GM18873 (cell line): ENCODE measurements around the gene GLTPD2.
A peak's percentile ranks its signal among the peaks of the same experiment; 100 is the strongest.

Experiments
- ATAC-seq: cut with Tn5 transposase; IDR thresholded peaks from one replicate; pipeline ENCODE4 v1.9.1; 2021; ENCODE audit warnings: mild to moderate bottlenecking, moderate library complexity, moderate number of reproducible peaks; ENCODE audit not compliant: unreplicated experiment, low FRiP score

The GLTPD2 gene

DNA sequence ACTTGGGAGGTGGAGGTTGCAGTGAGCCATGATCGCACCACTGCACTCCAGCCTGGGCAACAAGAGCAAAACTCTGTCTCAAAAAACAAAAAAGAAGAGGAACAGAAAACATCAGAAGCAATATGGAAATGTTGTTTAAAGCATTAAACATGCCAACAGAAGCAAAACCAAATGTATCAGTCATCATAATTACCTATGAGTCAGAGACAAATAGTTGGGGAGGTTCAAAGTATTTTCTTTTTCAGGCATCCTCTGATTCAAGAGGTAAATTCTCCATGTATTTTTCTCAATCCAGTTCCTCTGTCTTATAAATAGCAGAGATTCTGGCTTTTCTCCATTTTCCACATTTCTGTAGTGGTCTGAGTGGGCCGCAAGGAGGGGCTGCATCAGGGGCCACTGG, 19.1 kb upstream of the GLTPD2 start:
- no peak for ATAC-seq

- no peak for ATAC-seq
Observed at GRCh38 chr17:4771519-4772234, 17.1 kb upstream of the GLTPD2 start, which contains the start of gene TM4SF5. TSS of gene TM4SF5 (plus strand) at chr17:4771886. CDS start at chr17:4771923, 37 bp downstream.

- no peak for ATAC-seq
Observed at GRCh38 chr17:4772235-4772613, 16.5 kb upstream of the GLTPD2 start.

- ATAC-seq: no peak
Observed at GRCh38 chr17:4777969-4778760, 10.6 kb upstream of the GLTPD2 start.

- ATAC-seq: no peak
Observed at GRCh38 chr17:4780325-4780955, 8.3 kb upstream of the GLTPD2 start.

DNA sequence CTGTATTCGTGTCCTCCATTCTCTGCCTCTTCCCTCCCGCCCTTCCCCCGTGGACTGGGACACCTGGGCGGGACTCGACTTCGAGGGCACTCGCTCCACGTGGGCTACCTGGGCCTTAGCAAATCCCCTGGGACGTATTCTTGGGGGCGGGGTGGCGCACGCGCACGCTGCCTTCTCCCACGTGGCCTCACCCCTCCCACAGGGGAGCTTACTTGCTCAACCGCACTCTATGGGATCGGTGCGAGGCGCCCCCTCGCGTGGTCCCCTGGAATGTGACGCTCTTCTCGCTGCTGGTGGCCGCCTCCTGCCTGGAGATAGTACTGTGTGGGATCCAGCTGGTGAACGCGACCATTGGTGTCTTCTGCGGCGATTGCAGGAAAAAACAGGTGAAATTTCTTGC, 6.1 kb upstream of the GLTPD2 start:
- no peak for ATAC-seq

DNA sequence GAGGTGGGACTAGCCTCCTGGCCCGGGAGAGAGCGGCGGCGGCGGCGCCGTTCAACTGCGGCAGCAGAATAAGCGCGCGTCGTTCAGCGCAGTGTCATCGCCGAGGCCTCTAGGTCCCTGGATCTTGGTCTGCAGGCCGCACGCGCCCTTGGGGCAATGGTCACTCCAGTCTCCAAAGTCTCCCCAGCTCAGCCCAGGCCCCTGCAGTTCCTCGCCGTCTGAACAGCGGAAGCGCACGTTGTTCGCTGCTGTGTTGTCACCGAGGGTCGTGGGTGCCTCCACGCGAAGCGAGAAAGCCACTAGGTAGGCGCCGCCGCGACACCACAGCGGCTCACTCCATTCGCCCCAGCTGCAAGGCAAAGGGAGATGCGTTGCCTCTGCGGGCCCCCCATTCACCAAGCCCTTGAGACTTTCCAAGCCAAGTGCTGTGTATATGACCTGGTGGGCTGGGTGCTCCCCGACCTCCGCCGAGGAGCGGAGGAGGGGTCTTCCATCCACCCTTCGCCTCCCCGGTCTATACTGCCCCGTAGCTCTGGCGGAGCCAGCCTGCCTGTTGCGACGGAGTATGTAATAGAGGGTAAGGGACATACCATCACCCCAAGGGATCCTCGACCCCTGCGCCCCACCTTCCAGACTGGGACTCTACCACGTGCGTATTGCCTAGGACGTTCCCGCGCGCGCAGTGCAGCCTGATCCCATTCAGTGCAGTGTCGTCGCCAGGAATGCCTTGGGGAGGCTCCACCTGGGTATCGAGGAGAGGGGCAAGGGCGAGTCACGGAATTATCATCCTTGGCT, 3.3 kb upstream of the GLTPD2 start:
- ATAC-seq: no peak

DNA sequence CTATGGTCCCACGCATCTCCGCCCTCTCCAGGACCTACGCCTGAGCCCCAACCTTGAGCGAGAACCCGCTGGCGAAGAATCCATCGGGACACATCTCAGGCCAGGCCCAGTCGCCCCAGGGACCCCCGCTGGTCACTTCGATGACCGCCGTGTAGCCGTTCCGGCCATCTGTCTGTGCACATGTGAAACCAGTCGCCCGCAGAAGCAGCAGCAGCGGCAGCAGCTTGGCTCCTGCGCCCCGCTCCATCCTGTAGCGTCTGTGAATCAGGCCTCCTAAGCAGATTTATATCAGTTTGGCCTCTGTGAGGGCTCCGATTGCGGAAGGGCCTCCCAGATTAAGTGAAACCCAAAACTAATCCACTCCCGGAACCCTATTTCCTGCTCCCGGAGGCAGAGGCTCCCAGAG, 2.7 kb upstream of the GLTPD2 start, which contains the start of gene VMO1:
Gene VMO1, minus strand, starts transcription at position 259 of the 406 bp plus-strand sequence. Its CDS starts 12 bp downstream, at position 247.
- ATAC-seq: no peak

DNA sequence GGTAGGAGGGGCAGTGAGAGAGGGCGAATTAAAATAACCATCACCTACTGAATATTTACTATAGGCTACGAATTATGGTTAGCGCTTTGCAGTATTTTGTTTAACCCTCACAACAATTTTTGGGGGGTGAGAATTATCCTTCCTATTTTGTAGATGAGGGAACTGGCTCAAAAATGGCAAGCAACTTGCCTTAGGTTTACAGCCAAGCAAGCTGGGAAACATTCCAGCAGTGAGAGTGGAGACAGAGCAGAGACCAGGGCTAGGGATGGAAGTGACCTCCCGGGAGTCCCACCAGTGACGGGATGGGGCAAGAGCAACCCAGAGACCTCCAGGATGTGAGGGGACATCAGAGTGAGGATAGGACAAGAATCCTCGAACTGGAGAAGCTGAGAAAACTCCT, 2.2 kb upstream of the GLTPD2 start:
- ATAC-seq: no peak

GRCh38 chr17:4788159-4788806, 481 bp upstream of the GLTPD2 start:
- ATAC-seq: no peak

DNA sequence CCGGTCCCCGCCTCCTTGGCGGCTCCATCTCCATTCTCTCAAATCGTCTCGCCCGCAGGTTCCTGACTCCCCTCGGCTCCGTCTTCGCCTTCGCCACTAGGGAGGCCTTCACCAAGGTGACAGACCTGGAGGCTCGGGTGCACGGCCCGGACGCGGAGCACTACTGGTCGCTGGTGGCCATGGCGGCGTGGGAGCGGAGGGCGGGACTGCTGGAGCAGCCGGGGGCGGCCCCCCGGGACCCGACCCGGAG, 862 bp downstream of the GLTPD2 start:
- no peak for ATAC-seq

- ATAC-seq: peak; percentile 64
Observed at GRCh38 chr17:4789951-4790704, 1.4 kb downstream of the GLTPD2 start.

DNA sequence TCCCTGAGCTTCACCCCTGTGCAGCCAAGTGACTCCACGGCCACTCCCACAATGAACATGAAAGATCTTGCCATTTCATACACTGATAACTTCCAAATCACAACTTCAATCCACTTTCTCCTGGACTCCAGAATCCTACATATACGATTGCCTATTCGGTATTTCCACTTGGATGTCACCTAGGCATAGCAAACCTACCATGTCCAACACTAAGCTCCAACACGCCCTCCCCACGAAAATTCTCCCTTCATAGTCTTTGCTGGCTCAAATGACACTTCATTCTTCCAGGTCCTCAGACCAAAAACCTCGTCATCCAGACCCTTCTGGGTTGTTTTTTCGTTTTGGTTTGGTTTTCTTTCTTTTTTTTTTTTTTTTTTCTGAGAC, 1.9 kb downstream of the GLTPD2 start:
- no peak for ATAC-seq

GRCh38 chr17:4795168-4795567, 6.4 kb downstream of the GLTPD2 start:
- ATAC-seq: no peak

- ATAC-seq: no peak
Observed at GRCh38 chr17:4796552-4796920, 7.8 kb downstream of the GLTPD2 start.

- no peak for ATAC-seq
Observed at GRCh38 chr17:4800462-4801196, 11.9 kb downstream of the GLTPD2 start.

DNA sequence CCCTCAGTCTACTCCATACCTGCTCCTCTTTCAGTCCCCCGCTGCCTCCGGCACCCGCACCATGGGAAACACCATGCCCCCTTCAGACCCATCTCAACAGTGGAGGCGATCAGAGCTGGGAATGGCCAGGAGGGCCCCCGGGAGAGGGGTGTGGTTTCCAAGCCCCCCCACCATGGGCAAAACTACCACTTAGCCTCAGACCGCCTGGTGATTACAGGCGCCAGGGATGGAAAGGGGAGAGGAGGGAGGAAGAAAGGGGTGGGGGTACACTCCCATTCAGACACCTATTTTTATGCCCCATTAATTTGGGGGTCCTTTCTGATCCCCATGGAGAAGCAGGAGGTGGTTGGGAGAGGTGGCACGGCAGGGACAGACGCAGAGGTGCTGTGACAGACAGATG, 13.5 kb downstream of the GLTPD2 start, which contains the start of gene C17orf114:
Gene C17orf114, minus strand, starts transcription at position 101 of the 400 bp plus-strand sequence.
- no peak for ATAC-seq

DNA sequence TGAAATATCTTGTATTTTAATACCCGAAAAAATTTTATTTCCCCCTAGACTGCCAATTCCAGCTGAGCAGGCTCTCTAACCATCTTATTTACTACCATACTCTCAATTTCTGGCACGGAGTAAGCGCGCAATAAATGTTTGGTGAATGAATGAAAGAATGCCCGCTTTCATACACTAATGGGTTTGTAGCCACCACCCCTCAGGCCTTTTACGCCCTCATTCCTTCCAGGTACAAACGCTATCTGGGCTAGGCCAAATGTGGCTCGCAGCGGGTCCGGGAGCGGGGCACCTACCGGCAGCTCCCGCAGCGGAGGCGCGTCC, 17.7 kb downstream of the GLTPD2 start:
- ATAC-seq: no peak
